ENCODE measurements around the gene FSTL4. TPM values are rescaled to one million over a fixed set of nuclear protein-coding genes. Genes with fewer than 3 reads are reported as not detected.

The FSTL4 gene
- total and polyA plus RNA-seq, 2 experiments from 2014 or later: 1.4 to 2.8 TPM

DNA sequence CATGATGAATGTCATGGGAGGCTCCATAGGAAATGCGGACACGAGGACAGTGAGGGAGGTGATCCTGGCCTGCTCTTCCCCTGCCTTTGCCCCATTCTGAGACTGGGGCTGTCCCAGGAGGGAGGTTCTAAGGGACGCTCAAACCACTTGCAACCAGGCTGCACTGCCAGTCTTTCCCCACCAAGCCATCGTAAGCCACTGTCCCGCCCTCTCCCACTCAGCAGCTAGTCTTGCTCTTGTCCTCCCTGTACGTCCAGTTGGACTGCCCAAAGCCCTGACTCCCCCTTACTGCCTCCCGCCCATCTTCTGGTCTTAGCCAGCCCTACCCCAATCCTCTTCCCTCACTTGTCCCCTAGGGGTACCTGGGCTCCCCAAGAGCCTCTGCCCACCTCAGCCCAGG is 115.7 kb downstream of the FSTL4 start:
- H3K4me1 ChIP-seq (ENCODE audit: insufficient read depth): no peaks in the 10 kb centered on the region
- H3K4me3 ChIP-seq: no peak overlapping the region
- no peak overlapping the region for H2AFZ ChIP-seq
- Mint-ChIP-seq H3K9me3 (no peaks in the 10 kb centered on the region), H3K4me1 (no peaks in the 10 kb centered on the region), H3K36me3 (ENCODE audit: low read depth) (no peaks in the 10 kb centered on the region), H3K27me3 (ENCODE audit: insufficient read depth, low read depth, poor library complexity) (peaks cover 7% of the 10 kb centered on the region), H3K27ac (no peak overlapping the region), H3K4me3 (no peak overlapping the region)
- ATAC-seq (no peak), DNase-seq (ENCODE audit: low spot score) (no peak)
- H3K4me2 ChIP-seq: no peak overlapping the region
- no peaks in the 10 kb centered on the region for H3K27me3 ChIP-seq (ENCODE audit: insufficient read depth)
- no peak overlapping the region for H3K27ac ChIP-seq (ENCODE audit: low read depth)
- no peaks in the 10 kb centered on the region for H3K36me3 ChIP-seq (ENCODE audit: insufficient read depth)
- TF ChIP-seq, protein P1, sequence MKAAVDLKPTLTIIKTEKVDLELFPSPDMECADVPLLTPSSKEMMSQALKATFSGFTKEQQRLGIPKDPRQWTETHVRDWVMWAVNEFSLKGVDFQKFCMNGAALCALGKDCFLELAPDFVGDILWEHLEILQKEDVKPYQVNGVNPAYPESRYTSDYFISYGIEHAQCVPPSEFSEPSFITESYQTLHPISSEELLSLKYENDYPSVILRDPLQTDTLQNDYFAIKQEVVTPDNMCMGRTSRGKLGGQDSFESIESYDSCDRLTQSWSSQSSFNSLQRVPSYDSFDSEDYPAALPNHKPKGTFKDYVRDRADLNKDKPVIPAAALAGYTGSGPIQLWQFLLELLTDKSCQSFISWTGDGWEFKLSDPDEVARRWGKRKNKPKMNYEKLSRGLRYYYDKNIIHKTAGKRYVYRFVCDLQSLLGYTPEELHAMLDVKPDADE (IDR thresholded peaks at IDR 0.05): no peak
- TF ChIP-seq ZNF331 (CRISPR knock-in tag; IDR thresholded peaks at IDR 0.05; ENCODE audit: low read depth) (no peak), JUNB (IDR thresholded peaks at IDR 0.05; ENCODE audit: unreplicated experiment) (no peak), EZH2 (IDR thresholded peaks at IDR 0.05; ENCODE audit: low read depth, unreplicated experiment) (no peak), POLR2AphosphoS5 (IDR thresholded peaks at IDR 0.05; ENCODE audit: low read depth) (no peak), EZH2phosphoT487 (IDR thresholded peaks at IDR 0.05; ENCODE audit: unreplicated experiment) (no peak), ZNF114 (CRISPR knock-in tag; IDR thresholded peaks at IDR 0.05) (no peak), CREB1 (CRISPR knock-in tag; IDR thresholded peaks at IDR 0.05; ENCODE audit: low read depth) (no peak), NANOG (IDR thresholded peaks at IDR 0.05; ENCODE audit: borderline replicate concordance) (no peak), STAT1 (IDR thresholded peaks at IDR 0.05; ENCODE audit: unreplicated experiment) (no peak)
- TF ChIP-seq, protein P2, sequence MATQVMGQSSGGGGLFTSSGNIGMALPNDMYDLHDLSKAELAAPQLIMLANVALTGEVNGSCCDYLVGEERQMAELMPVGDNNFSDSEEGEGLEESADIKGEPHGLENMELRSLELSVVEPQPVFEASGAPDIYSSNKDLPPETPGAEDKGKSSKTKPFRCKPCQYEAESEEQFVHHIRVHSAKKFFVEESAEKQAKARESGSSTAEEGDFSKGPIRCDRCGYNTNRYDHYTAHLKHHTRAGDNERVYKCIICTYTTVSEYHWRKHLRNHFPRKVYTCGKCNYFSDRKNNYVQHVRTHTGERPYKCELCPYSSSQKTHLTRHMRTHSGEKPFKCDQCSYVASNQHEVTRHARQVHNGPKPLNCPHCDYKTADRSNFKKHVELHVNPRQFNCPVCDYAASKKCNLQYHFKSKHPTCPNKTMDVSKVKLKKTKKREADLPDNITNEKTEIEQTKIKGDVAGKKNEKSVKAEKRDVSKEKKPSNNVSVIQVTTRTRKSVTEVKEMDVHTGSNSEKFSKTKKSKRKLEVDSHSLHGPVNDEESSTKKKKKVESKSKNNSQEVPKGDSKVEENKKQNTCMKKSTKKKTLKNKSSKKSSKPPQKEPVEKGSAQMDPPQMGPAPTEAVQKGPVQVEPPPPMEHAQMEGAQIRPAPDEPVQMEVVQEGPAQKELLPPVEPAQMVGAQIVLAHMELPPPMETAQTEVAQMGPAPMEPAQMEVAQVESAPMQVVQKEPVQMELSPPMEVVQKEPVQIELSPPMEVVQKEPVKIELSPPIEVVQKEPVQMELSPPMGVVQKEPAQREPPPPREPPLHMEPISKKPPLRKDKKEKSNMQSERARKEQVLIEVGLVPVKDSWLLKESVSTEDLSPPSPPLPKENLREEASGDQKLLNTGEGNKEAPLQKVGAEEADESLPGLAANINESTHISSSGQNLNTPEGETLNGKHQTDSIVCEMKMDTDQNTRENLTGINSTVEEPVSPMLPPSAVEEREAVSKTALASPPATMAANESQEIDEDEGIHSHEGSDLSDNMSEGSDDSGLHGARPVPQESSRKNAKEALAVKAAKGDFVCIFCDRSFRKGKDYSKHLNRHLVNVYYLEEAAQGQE (IDR thresholded peaks at IDR 0.05; ENCODE audit: unreplicated experiment): no peak
- TF ChIP-seq, protein P3, sequence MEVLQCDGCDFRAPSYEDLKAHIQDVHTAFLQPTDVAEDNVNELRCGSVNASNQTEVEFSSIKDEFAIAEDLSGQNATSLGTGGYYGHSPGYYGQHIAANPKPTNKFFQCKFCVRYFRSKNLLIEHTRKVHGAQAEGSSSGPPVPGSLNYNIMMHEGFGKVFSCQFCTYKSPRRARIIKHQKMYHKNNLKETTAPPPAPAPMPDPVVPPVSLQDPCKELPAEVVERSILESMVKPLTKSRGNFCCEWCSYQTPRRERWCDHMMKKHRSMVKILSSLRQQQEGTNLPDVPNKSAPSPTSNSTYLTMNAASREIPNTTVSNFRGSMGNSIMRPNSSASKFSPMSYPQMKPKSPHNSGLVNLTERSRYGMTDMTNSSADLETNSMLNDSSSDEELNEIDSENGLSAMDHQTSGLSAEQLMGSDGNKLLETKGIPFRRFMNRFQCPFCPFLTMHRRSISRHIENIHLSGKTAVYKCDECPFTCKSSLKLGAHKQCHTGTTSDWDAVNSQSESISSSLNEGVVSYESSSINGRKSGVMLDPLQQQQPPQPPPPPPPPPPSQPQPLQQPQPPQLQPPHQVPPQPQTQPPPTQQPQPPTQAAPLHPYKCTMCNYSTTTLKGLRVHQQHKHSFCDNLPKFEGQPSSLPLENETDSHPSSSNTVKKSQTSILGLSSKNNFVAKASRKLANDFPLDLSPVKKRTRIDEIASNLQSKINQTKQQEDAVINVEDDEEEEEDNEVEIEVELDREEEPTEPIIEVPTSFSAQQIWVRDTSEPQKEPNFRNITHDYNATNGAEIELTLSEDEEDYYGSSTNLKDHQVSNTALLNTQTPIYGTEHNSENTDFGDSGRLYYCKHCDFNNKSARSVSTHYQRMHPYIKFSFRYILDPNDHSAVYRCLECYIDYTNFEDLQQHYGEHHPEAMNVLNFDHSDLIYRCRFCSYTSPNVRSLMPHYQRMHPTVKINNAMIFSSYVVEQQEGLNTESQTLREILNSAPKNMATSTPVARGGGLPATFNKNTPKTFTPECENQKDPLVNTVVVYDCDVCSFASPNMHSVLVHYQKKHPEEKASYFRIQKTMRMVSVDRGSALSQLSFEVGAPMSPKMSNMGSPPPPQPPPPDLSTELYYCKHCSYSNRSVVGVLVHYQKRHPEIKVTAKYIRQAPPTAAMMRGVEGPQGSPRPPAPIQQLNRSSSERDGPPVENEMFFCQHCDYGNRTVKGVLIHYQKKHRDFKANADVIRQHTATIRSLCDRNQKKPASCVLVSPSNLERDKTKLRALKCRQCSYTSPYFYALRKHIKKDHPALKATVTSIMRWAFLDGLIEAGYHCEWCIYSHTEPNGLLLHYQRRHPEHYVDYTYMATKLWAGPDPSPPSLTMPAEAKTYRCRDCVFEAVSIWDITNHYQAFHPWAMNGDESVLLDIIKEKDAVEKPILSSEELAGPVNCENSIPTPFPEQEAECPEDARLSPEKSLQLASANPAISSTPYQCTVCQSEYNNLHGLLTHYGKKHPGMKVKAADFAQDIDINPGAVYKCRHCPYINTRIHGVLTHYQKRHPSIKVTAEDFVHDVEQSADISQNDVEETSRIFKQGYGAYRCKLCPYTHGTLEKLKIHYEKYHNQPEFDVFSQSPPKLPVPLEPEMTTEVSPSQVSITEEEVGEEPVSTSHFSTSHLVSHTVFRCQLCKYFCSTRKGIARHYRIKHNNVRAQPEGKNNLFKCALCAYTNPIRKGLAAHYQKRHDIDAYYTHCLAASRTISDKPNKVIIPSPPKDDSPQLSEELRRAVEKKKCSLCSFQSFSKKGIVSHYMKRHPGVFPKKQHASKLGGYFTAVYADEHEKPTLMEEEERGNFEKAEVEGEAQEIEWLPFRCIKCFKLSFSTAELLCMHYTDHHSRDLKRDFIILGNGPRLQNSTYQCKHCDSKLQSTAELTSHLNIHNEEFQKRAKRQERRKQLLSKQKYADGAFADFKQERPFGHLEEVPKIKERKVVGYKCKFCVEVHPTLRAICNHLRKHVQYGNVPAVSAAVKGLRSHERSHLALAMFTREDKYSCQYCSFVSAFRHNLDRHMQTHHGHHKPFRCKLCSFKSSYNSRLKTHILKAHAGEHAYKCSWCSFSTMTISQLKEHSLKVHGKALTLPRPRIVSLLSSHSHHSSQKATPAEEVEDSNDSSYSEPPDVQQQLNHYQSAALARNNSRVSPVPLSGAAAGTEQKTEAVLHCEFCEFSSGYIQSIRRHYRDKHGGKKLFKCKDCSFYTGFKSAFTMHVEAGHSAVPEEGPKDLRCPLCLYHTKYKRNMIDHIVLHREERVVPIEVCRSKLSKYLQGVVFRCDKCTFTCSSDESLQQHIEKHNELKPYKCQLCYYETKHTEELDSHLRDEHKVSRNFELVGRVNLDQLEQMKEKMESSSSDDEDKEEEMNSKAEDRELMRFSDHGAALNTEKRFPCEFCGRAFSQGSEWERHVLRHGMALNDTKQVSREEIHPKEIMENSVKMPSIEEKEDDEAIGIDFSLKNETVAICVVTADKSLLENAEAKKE (CRISPR knock-in tag; IDR thresholded peaks at IDR 0.05): no peak
- TF ChIP-seq, protein P4, sequence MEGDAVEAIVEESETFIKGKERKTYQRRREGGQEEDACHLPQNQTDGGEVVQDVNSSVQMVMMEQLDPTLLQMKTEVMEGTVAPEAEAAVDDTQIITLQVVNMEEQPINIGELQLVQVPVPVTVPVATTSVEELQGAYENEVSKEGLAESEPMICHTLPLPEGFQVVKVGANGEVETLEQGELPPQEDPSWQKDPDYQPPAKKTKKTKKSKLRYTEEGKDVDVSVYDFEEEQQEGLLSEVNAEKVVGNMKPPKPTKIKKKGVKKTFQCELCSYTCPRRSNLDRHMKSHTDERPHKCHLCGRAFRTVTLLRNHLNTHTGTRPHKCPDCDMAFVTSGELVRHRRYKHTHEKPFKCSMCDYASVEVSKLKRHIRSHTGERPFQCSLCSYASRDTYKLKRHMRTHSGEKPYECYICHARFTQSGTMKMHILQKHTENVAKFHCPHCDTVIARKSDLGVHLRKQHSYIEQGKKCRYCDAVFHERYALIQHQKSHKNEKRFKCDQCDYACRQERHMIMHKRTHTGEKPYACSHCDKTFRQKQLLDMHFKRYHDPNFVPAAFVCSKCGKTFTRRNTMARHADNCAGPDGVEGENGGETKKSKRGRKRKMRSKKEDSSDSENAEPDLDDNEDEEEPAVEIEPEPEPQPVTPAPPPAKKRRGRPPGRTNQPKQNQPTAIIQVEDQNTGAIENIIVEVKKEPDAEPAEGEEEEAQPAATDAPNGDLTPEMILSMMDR (conservative IDR thresholded peaks at IDR 0.05; ENCODE audit: low read depth in 2 of 2): no peak
- H3K79me2 ChIP-seq (replicated peaks; ENCODE audit: insufficient read depth): no peaks in the 10 kb centered on the region
- no peaks in the 10 kb centered on the region for H3F3A ChIP-seq (replicated peaks; ENCODE audit: low read depth)
- no peaks in the 10 kb centered on the region for H3K9me2 ChIP-seq (ENCODE audit: insufficient read depth)
- H4K20me1 ChIP-seq (replicated peaks; ENCODE audit: insufficient read depth): no peaks in the 10 kb centered on the region
